ENCODE data around the gene ATAD5. TPM values are rescaled to one million over a fixed set of nuclear protein-coding genes. Genes with fewer than 3 reads are reported as not detected.
"Not testable (repeated sequence)": the region's sequence is repeated elsewhere in the genome, so short reads cannot be mapped to it uniquely, and the experiment has no call there.

Gene ATAD5
- total RNA-seq, 4 donors from 2014 or later = 2.5 to 6.7 (median 3.3) TPM

DNA sequence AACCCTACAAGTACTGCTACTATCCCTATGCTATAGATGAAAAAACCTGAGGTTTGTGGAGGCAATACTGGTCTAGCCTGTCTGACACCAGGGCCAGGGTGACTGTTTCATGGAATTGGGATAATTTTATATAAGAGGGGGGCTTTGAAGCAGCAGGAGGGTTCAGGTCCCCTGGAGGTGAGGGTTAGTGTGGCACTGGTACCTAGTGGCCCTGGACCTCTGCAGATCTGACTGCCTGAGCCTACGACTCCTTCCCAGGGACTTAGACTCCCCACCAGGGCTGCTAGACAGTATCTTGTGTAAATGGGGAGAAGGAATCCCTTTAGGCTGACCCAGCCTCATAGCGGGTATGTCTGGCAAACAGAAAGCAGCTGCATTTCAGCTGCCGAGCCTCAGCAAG is 96.8 kb downstream of the ATAD5 start:
- Histone ChIP-seq H3K27ac (no peak overlapping the region), H3K9me3 (no peaks in the 10 kb centered on the region), H3K27me3 (peaks cover 0 to 31% (median 0%) of the 10 kb centered on the region in 4 donors), H3K4me3 (no peak overlapping the region), H3K36me3 (no peaks in the 10 kb centered on the region), H3K4me1 (no peaks in the 10 kb centered on the region)
- TF ChIP-seq, protein P1, sequence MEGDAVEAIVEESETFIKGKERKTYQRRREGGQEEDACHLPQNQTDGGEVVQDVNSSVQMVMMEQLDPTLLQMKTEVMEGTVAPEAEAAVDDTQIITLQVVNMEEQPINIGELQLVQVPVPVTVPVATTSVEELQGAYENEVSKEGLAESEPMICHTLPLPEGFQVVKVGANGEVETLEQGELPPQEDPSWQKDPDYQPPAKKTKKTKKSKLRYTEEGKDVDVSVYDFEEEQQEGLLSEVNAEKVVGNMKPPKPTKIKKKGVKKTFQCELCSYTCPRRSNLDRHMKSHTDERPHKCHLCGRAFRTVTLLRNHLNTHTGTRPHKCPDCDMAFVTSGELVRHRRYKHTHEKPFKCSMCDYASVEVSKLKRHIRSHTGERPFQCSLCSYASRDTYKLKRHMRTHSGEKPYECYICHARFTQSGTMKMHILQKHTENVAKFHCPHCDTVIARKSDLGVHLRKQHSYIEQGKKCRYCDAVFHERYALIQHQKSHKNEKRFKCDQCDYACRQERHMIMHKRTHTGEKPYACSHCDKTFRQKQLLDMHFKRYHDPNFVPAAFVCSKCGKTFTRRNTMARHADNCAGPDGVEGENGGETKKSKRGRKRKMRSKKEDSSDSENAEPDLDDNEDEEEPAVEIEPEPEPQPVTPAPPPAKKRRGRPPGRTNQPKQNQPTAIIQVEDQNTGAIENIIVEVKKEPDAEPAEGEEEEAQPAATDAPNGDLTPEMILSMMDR (IDR thresholded peaks at IDR 0.05) = no peak
- no peak for TF ChIP-seq POLR2A (IDR thresholded peaks at IDR 0.05)
- DNase-seq = no peak
- 82% methylated on average over 2 of the region's 3 CpGs; no CpG with 5 or more reads in 1 of the 2 donors for WGBS, 2 donors
- intact Hi-C loops (cut with DNase I) = no loop called here

DNA sequence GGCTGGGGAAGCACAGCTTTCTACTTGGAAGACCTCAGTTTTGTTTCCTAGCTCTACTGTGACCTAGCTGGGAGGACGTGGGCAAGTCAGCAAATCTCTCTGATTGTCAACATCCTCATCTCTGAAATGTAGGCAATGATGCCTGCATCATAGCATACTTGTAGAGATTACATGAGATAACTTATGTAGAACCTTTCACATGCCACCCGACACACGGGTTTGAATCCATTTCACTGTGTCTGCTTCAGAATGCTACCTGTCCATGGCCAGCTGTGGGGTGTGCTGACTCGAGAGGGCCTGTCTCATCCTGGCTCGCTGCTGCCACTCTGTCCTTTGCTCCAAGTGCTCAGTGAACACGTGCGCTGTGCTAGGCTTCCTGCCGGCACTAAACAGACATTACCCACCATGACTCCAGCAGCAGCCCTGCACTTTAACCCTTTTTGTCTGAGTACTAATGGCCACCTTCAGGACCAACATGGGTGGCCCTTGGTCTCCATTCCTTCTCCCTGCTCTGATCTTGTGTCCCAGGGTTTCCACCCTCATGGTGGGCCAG is 97.4 kb downstream of the ATAD5 start:
- H3K9me3 ChIP-seq = no peaks in the 10 kb centered on the region
- no peak overlapping the region for H3K27ac ChIP-seq
- H3K36me3 ChIP-seq = no peaks in the 10 kb centered on the region
- H3K4me1 ChIP-seq = no peaks in the 10 kb centered on the region
- WGBS, 2 donors = 52 to 55% methylated on average over 7 to 8 of the region's 8 CpGs
- no peak for DNase-seq
- TF ChIP-seq POLR2A (IDR thresholded peaks at IDR 0.05) = no peak
- TF ChIP-seq, protein P1 (IDR thresholded peaks at IDR 0.05) = no peak
- H3K27me3 ChIP-seq = peaks cover 0 to 25% (median 0%) of the 10 kb centered on the region in 4 donors
- H3K4me3 ChIP-seq = no peak overlapping the region
- intact Hi-C loops (cut with DNase I) = no loop called here

DNA sequence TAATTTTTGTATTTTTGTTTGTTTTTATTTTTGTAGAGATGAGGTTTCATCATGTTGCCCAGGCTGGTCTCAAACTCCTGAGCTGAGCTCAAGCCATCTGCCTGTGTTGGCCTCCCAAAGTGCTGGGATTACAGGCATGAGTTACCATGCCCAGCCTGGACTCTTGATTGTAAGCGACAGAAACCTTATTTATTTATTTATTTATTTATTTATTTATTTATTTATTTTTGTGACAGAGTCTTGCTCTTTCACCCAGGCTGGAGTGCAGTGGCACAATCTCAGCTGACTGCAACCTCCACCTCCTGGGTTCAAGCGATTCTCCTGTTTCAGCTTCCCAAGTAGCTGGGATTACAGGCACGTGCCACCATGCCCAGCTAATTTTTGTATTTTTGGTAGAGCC is 98.1 kb downstream of the ATAD5 start:
- H3K4me3 ChIP-seq; H3K4me1 ChIP-seq; H3K9me3 ChIP-seq; intact Hi-C loops (cut with DNase I); H3K36me3 ChIP-seq; DNase-seq; H3K27ac ChIP-seq: not testable (repeated sequence)
- H3K27me3 ChIP-seq = peaks cover 0 to 20% (median 0%) of the 10 kb centered on the region in 4 donors
- WGBS, 2 donors = 90 to 100% methylated on average over 3 of the region's 3 CpGs

DNA sequence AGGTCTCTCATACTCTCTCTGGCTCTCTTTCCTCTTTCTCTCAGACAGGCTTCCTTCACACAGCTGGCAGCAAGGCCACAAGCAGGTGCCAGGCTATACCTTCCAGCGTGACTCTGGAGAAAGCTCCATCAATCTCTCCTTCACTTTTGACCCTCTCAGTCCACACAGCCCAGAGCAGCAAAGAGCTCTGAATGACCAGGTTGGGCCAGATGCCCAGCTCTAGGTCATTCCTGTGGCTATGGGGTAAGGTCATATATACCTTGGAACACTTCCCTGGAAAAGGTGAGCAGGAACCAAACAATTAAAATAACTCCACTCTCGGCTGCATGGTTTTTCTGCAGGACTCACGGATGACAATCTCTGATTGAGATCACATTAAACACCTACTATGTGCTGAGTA is 98.7 kb downstream of the ATAD5 start:
- 83 to 90% methylated on average over 1 to 3 of the region's 3 CpGs for WGBS, 2 donors
- intact Hi-C loops (cut with DNase I) = no loop called here
- no peaks in the 10 kb centered on the region for H3K9me3 ChIP-seq
- TF ChIP-seq, protein P1 (IDR thresholded peaks at IDR 0.05) = no peak
- TF ChIP-seq POLR2A (IDR thresholded peaks at IDR 0.05) = no peak
- H3K27me3 ChIP-seq = peaks cover 0 to 14% (median 0%) of the 10 kb centered on the region in 4 donors
- no peak overlapping the region for H3K27ac ChIP-seq
- H3K4me1 ChIP-seq = no peaks in the 10 kb centered on the region
- no peak overlapping the region for H3K4me3 ChIP-seq
- DNase-seq = no peak
- H3K36me3 ChIP-seq = no peaks in the 10 kb centered on the region

DNA sequence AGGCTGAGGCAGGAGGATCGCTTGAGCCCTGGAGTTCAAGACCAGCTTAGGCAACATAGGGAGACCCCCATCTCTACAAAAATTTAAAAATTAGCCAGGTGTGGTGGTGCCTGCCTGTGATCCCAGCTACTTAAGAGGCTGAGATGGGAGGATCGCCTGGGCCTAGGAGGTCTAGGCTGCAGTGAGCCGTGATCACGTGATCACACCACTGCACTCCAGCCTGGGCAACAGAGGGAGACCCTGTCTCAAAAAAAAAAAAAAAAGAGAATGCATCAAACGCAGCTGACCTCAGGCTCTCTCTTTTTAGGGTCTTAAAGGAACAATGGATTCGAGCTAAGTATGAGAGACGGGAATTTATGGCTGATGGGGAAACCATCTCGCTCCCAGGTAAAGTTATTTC is 99.8 kb downstream of the ATAD5 start:
- H3K4me3 ChIP-seq; intact Hi-C loops (cut with DNase I): not testable (repeated sequence)
- WGBS, 2 donors = 86 to 92% methylated on average over 8 of the region's 8 CpGs

DNA sequence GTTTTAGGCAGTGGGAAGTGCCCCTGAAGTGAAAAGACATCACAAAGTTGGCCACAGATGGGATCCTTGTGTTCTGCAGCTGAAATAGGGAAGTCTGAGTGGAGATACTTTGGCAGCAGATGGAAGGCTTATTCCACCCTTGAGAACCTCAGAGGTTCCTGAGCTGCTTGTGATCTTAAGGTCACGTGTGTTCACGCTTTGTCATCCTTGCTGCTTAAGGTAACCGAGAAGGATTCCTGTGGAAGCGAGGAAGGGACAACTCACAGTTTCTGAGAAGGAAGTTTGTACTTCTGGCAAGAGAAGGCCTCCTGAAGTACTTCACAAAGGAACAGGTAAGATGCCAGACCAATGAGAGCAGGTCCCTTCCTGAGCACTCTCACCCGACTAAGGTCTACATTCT is 102.2 kb downstream of the ATAD5 start:
- no peaks in the 10 kb centered on the region for H3K36me3 ChIP-seq
- 62 to 65% methylated on average over 5 of the region's 5 CpGs for WGBS, 2 donors
- intact Hi-C loops (cut with DNase I) = no loop called here
- H3K27ac ChIP-seq = no peak overlapping the region
- TF ChIP-seq, protein P1 (IDR thresholded peaks at IDR 0.05) = no peak
- no peak for TF ChIP-seq POLR2A (IDR thresholded peaks at IDR 0.05)
- no peak overlapping the region for H3K4me3 ChIP-seq
- H3K27me3 ChIP-seq = no peaks in the 10 kb centered on the region
- H3K4me1 ChIP-seq = no peaks in the 10 kb centered on the region
- no peak for DNase-seq
- H3K9me3 ChIP-seq = no peaks in the 10 kb centered on the region

More for the DNA sequence above, 99.8 kb downstream of the ATAD5 start:
- not testable (repeated sequence) for H3K27ac ChIP-seq, H3K27me3 ChIP-seq, H3K4me1 ChIP-seq, H3K36me3 ChIP-seq, H3K9me3 ChIP-seq, DNase-seq
